Subcutaneous adipose tissue (tissue), 4 donors: ENCODE measurements around the gene ALG8. TPM values are rescaled to one million over a fixed set of nuclear protein-coding genes. Genes with fewer than 3 reads are reported as not detected.

Source experiments
- CTCF ChIP-seq: fragments of 450-650 bp; IDR thresholded peaks from one replicate; pipeline ENCODE4 v1.5.1; 2016; ENCODE audit warnings: low read depth, mild to moderate bottlenecking, control low read depth, antibody characterized with exemption, moderate library complexity
- total RNA-seq, 4 donors: library from RNA; depleted of rRNA; stranded (reverse); fragments of >200 nt; gene quantifications; one replicate each; pipeline ENCODE4 v1.1.0, GENCODE V29; 2016

The ALG8 gene
- total RNA-seq, 4 donors from 2014 or later: 22.4 to 73.0 (median 27.8) TPM

GRCh38 chr11:78097666-78098385 lies 41.6 kb downstream of the ALG8 start:
- no peak for TF ChIP-seq CTCF

- TF ChIP-seq CTCF: no peak
These were observed 45.2 kb downstream of the ALG8 start for GRCh38 chr11:78094250-78094649.

GRCh38 chr11:78085972-78086371 lies 53.5 kb downstream of the ALG8 start:
- no peak for TF ChIP-seq CTCF

- no peak for TF ChIP-seq CTCF
These were observed 56.4 kb downstream of the ALG8 start for GRCh38 chr11:78083021-78083420.

GRCh38 chr11:78082146-78082545 lies 57.3 kb downstream of the ALG8 start:
- TF ChIP-seq CTCF: no peak

GRCh38 chr11:78081583-78081982 lies 57.8 kb downstream of the ALG8 start:
- TF ChIP-seq CTCF: no peak

GRCh38 chr11:78080818-78081495 lies 58.5 kb downstream of the ALG8 start:
- TF ChIP-seq CTCF: no peak
